Transverse colon (tissue), 4 donors: ENCODE measurements around the gene RHOBTB3. TPM values are rescaled to one million over a fixed set of nuclear protein-coding genes. Genes with fewer than 3 reads are reported as not detected.
A peak's percentile ranks its signal among the peaks of the same experiment; 100 is the strongest.

Source experiments
- DNase-seq: peaks from one replicate; pipeline ENCODE4 v3.0.0-alpha.2; 2019
- H3K27ac ChIP-seq, 4 donors: fragments of 200-600 bp; sonication (generic); 2 replicates each; pipeline ENCODE4 v1.5.1; 2016 to 2018; ENCODE audit warnings: inconsistent platforms in 4 of 4
- H3K27me3 ChIP-seq: fragments of 200-600 bp; sonication (generic); 2 replicates; pipeline ENCODE4 v1.5.1; 2017; ENCODE audit warnings: inconsistent platforms
- H3K36me3 ChIP-seq, 4 donors: fragments of 200-600 bp; sonication (generic); 2 replicates each; pipeline ENCODE4 v1.5.1; 2017 to 2019; ENCODE audit warnings: inconsistent platforms in 4 of 4
- H3K4me1 ChIP-seq, 4 donors: fragments of 200-600 bp; sonication (generic); 2 replicates each; pipeline ENCODE4 v1.5.1; 2017 to 2020; ENCODE audit warnings: inconsistent platforms in 4 of 4
- H3K4me3 ChIP-seq, 4 donors: fragments of 200-600 bp; sonication (generic); 1 replicate in 1 of 4; 2 replicates in 3 of 4; pipeline versions ENCODE4 v1.5.1 to v1.6.1; 2017 to 2019; ENCODE audit warnings: inconsistent platforms in 4 of 4
- H3K9me3 ChIP-seq, 2 donors: fragments of 200-600 bp; sonication (generic); 2 replicates each; pipeline ENCODE4 v1.5.1; 2017 to 2019; ENCODE audit warnings: inconsistent platforms in 2 of 2
- CTCF ChIP-seq, 5 experiments: fragments of 200-600 bp in 3 of 5; fragments of 450-650 bp in 2 of 5; sonication (generic) in 3 of 5; IDR thresholded peaks; 1 replicate in 2 of 5; 2 replicates in 3 of 5; pipeline ENCODE4 v1.5.1; 2016 to 2017; ENCODE audit warnings: antibody characterized with exemption in 5 of 5, inconsistent platforms in 3 of 5, mild to moderate bottlenecking in 2 of 5, moderate library complexity in 1 of 5
- EP300 ChIP-seq: sonication (generic); formaldehyde crosslinking; IDR thresholded peaks from one replicate; pipeline ENCODE4 v1.6.1; 2017; ENCODE audit warnings: antibody characterized with exemption, low read depth
- POLR2A ChIP-seq: fragments of 450-650 bp; IDR thresholded peaks from one replicate; pipeline ENCODE4 v1.6.1; 2016; ENCODE audit warnings: antibody characterized with exemption, mild to moderate bottlenecking, moderate library complexity
- POLR2AphosphoS5 ChIP-seq, 3 donors: sonication (generic); formaldehyde crosslinking; IDR thresholded peaks; one replicate each; pipeline ENCODE4 v1.6.1; 2016; ENCODE audit warnings: antibody characterized with exemption in 3 of 3
- WGBS, 2 donors: methylation state at CpG; one replicate each; pipeline ENCODE4 v1.1.5; 2018; ENCODE audit warnings: low coverage in 1 of 2; 5-methylcytosine and 5-hydroxymethylcytosine counted together
- in situ Hi-C, 4 donors: fragments of 200-750 bp; cut with MboI; loops; one replicate each; pipeline versions ENCODE4 v1.15.0 to v1.15.1; 2017; ENCODE audit warnings: low sequenced_read_pairs in 3 of 4, low pct_ligation_motif_present in 1 of 4, low pct_unique_long_range_greater_than_20kb in 1 of 4
- intact Hi-C: fragments of 100-400 bp; cut with DNase I; formaldehyde crosslinking; loops from one replicate; pipeline ENCODE4 v1.15.1; 2023; ENCODE audit warnings: low total_unique reads
- total RNA-seq, 4 donors: library from RNA; depleted of rRNA; stranded (reverse); fragments of >200 nt; gene quantifications; one replicate each; pipeline ENCODE4 v1.1.0, GENCODE V29; 2016

RHOBTB3 gene
- total RNA-seq, 4 donors from 2014 or later, result 53.0 to 143 (median 84.2) TPM

DNA sequence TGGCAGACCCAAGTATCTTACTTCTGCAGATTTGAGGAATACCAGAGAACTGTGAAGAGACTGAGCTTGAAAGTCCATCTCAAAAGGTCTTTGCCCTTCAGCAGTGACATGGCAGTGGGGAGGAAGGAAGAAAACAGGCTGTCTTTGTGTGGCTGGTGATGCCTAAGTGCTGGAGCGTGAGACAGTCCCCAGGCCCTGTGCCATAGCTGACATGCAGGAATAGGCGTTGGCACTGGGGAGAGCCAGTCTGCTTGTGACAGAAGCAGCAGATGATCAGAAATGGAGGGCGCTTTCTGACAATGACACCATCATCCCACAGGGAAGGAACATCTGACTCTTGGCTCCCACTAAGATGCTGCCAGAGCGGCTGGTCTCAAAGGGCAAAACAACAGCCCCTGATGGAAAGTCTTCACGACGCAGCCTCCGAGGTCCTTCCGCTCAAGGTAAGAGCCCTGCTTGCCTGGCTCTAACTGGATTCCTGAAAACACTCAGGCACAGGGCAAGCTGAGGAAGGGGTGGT, 106.9 kb downstream of the RHOBTB3 start:
- TF ChIP-seq POLR2AphosphoS5 (IDR thresholded peaks at IDR 0.05), result no peak
- TF ChIP-seq EP300, result no peak
- TF ChIP-seq POLR2A, result no peak
- TF ChIP-seq CTCF (IDR thresholded peaks at IDR 0.05), result no peak
- no peak overlapping the region for H3K27ac ChIP-seq
- WGBS, 2 donors, result 94% methylated on average over 8 of the region's 8 CpGs; no CpG with 5 or more reads in 1 of the 2 donors
- no peak for DNase-seq
- no peaks in the 10 kb centered on the region for H3K9me3 ChIP-seq
- H3K4me3 ChIP-seq, result no peak overlapping the region
- intact Hi-C loops (no loop called here), in situ Hi-C loops (no loop called here)
- no peaks in the 10 kb centered on the region for H3K36me3 ChIP-seq
- H3K27me3 ChIP-seq, result no peaks in the 10 kb centered on the region
- peaks cover 5 to 46% (median 29%) of the 10 kb centered on the region in 4 donors for H3K4me1 ChIP-seq

- Histone ChIP-seq H3K27me3 (no peaks in the 10 kb centered on the region), H3K27ac (no peak overlapping the region), H3K4me3 (no peak overlapping the region), H3K36me3 (no peaks in the 10 kb centered on the region), H3K4me1 (peaks cover 5 to 46% (median 29%) of the 10 kb centered on the region in 4 donors), H3K9me3 (no peaks in the 10 kb centered on the region)
- no peak for TF ChIP-seq POLR2A
- no peak for TF ChIP-seq POLR2AphosphoS5 (IDR thresholded peaks at IDR 0.05)
- TF ChIP-seq CTCF (IDR thresholded peaks at IDR 0.05), result no peak
- no peak for TF ChIP-seq EP300
- intact Hi-C loops (no loop called here), in situ Hi-C loops (no loop called here)
- no peak for DNase-seq
- 88% methylated on average over 1 of the region's 1 CpG; no CpG with 5 or more reads in 1 of the 2 donors for WGBS, 2 donors
Measured at GRCh38 chr5:95838556-95838955, 107.4 kb downstream of the RHOBTB3 start.

GRCh38 chr5:95839658-95840057, 108.5 kb downstream of the RHOBTB3 start:
- H3K4me1 ChIP-seq, result peaks cover 5 to 39% (median 29%) of the 10 kb centered on the region in 4 donors

More at GRCh38 chr5:95839658-95840057, 108.5 kb downstream of the RHOBTB3 start:
- Histone ChIP-seq H3K4me3 (no peak overlapping the region), H3K36me3 (no peaks in the 10 kb centered on the region), H3K27ac (peak overlapping the region in 3 of 4 donors; percentile 26 to 74 (median 45)), H3K9me3 (no peaks in the 10 kb centered on the region), H3K27me3 (no peaks in the 10 kb centered on the region)
- in situ Hi-C loops, result loop anchor here in 2 of 4 donors (10.0 kb wide), 1 partner anchor 175 kb away; no protein-coding TSS in a partner anchor
- intact Hi-C loops, result loop anchor here (10.0 kb wide), 1 partner anchor 195 kb away; the partner anchor contains the start of gene RFESD
- TF ChIP-seq CTCF (IDR thresholded peaks at IDR 0.05) (no peak), POLR2A (no peak), EP300 (no peak), POLR2AphosphoS5 (IDR thresholded peaks at IDR 0.05) (no peak)
- no peak for DNase-seq
- 44 to 46% methylated on average over 2 of the region's 2 CpGs for WGBS, 2 donors
